Stimulated activated naive CD8-positive, alpha-beta T cell treated with anti-CD3 and anti-CD28 coated beads, Interleukin-15, Interleukin-2, amounts not matched to agents 100 ng/mL and 50 ng/mL, for 24 hours (primary cell): ENCODE measurements around the gene ZNF605.
"Not testable (repeated sequence)": the region's sequence is repeated elsewhere in the genome, so short reads cannot be mapped to it uniquely, and the experiment has no call there.

Source experiments
- H3K27ac Mint-ChIP-seq: one replicate; pipeline ENCODE4 v1.8.0; 2021; ENCODE audit warnings: mild to moderate bottlenecking, mixed read lengths
- H3K27me3 Mint-ChIP-seq: one replicate; pipeline ENCODE4 v1.8.0; 2021; ENCODE audit warnings: mixed read lengths
- H3K36me3 Mint-ChIP-seq: one replicate; pipeline ENCODE4 v1.8.0; 2021; ENCODE audit warnings: low read depth, mixed read lengths
- H3K4me1 Mint-ChIP-seq: one replicate; pipeline ENCODE4 v1.8.0; 2021; ENCODE audit warnings: low read depth, mixed read lengths
- H3K4me3 Mint-ChIP-seq: one replicate; pipeline ENCODE4 v1.8.0; 2021; ENCODE audit warnings: mild to moderate bottlenecking, mixed read lengths
- H3K9me3 Mint-ChIP-seq: one replicate; pipeline ENCODE4 v1.8.0; 2021; ENCODE audit warnings: mixed read lengths

The ZNF605 gene

DNA sequence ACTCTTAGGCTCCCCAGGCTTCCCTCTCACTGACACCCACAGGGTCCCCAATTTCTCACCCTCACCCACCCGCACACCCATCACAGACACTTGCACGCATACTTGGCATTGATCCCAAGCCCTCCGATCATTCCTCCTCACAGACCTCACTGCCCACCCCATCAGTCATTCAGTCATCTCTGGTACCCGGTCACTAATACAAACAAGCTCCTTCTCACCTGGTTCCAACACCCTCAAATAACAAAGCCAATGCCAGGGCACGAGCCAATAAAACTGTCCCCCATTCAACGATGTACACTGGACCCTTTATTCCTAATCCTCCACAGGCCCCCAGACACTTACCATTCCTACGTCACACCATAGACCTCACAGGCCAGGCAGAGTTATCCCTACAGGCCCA lies 2.3 kb downstream of the ZNF605 start:
- Mint-ChIP-seq H3K27me3 (no peaks in the 10 kb centered on the region), H3K4me3 (no peak overlapping the region), H3K27ac (no peak overlapping the region), H3K4me1 (peaks cover 20% of the 10 kb centered on the region), H3K9me3 (peaks cover 10% of the 10 kb centered on the region), H3K36me3 (peaks cover 24% of the 10 kb centered on the region)

DNA sequence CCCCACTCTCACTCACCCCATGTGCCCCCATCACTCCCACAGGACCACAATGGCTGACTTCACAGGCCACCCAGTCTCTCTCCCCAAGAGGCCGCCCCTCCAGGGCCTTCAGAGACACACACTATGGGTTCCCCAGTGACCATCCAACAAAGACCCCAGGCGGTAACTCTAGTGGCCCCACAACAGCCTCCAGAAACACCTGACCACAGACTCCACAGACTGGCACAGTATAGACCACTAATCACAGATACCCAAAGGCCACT lies 3.0 kb downstream of the ZNF605 start:
- no peak overlapping the region for H3K4me3 Mint-ChIP-seq
- H3K4me1 Mint-ChIP-seq: peaks cover 20% of the 10 kb centered on the region
- no peak overlapping the region for H3K27ac Mint-ChIP-seq
- H3K9me3 Mint-ChIP-seq: peaks cover 15% of the 10 kb centered on the region
- peaks cover 31% of the 10 kb centered on the region for H3K36me3 Mint-ChIP-seq
- no peaks in the 10 kb centered on the region for H3K27me3 Mint-ChIP-seq

DNA sequence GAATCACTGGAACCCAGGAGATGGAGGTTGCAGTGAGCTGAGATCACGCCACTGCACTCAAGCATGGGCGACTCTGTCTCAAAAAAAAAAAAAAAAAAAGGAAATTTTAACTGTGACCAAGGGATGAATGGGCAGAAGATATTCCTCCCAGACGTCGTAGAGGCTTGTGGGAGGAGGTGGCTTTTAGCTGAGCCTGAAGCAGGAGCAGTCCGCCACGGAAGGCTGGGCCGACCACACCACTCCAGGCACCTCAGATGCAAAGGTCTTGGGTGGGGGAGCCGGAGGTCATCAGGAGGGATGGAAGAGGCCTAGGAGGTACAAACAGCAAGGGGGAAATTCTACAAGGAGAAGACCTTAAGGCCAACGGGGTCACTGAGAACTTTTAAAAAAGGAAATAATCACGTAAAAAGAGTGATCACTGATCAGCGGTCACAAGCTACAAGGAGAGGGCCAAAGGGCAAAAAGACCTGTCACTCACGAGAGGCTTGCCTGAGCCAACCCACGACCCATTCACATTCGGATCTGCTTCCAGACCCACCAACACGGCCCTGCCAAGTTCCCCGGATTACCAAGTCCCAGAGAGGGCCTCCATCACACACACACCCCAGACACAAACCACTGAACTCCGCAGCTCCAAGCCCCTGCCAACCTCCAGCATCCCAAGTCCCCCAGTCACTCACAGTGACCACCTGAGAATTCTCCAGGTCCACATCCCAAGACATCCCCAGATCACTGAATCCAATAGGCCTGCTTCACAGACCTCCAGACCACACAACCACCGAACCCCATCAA lies 3.5 kb downstream of the ZNF605 start:
- Mint-ChIP-seq H3K27ac (no peak overlapping the region), H3K27me3 (no peaks in the 10 kb centered on the region), H3K4me1 (peaks cover 20% of the 10 kb centered on the region), H3K9me3 (peaks cover 18% of the 10 kb centered on the region), H3K4me3 (no peak overlapping the region), H3K36me3 (peaks cover 35% of the 10 kb centered on the region)

GRCh38 chr12:132951649-132952048 lies 4.5 kb downstream of the ZNF605 start:
- Mint-ChIP-seq H3K4me1 (peaks cover 14% of the 10 kb centered on the region), H3K9me3 (peaks cover 17% of the 10 kb centered on the region), H3K27me3 (no peaks in the 10 kb centered on the region), H3K36me3 (peaks cover 34% of the 10 kb centered on the region), H3K4me3 (no peak overlapping the region), H3K27ac (no peak overlapping the region)

- H3K4me1 Mint-ChIP-seq: peaks cover 11% of the 10 kb centered on the region
- no peak overlapping the region for H3K27ac Mint-ChIP-seq
- peaks cover 18% of the 10 kb centered on the region for H3K9me3 Mint-ChIP-seq
- H3K27me3 Mint-ChIP-seq: no peaks in the 10 kb centered on the region
- H3K36me3 Mint-ChIP-seq: peaks cover 39% of the 10 kb centered on the region
- no peak overlapping the region for H3K4me3 Mint-ChIP-seq
Measured at GRCh38 chr12:132950844-132951535, 5.1 kb downstream of the ZNF605 start.

DNA sequence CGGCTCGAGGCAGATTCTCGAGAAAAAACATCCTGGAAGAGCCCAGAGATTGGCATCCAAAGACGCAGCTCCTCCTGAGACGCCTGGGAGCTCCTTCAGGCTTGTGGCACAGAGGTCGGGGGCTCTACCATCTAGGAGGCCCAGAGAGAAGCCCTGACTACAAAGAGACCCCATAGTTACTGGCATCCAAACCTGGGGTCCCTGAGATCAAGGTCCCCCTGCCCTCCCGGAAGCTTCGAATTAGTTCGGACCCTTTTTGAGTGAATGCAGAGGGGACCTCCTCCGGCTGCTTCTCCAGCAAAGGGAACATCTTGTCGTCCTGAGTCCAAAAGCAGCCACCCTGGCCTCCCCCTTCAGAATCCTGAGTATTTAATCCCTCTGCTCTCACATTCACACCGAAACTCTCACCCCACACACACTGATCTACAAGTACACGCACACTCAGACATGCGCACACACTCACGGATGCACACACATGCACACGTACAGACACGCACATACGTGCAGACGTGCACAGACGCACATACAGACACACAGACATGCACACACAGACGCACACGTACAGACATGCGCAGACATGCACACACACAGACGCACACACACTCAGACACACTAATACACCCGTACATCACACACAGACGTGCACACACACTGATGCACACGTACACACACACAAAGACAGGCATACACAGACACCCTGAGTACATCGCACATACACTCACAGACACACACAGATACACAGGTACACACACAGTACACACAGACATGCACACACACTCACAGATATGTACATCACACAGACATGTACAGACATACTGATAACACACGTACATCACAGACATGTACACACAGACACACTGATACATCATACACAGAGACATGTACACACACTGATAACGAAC lies 5.9 kb downstream of the ZNF605 start:
- H3K27me3 Mint-ChIP-seq: no peaks in the 10 kb centered on the region
- H3K4me1 Mint-ChIP-seq: peaks cover 7% of the 10 kb centered on the region
- H3K36me3 Mint-ChIP-seq: peaks cover 47% of the 10 kb centered on the region
- H3K27ac Mint-ChIP-seq: no peak overlapping the region
- H3K4me3 Mint-ChIP-seq: no peak overlapping the region
- peaks cover 24% of the 10 kb centered on the region for H3K9me3 Mint-ChIP-seq

DNA sequence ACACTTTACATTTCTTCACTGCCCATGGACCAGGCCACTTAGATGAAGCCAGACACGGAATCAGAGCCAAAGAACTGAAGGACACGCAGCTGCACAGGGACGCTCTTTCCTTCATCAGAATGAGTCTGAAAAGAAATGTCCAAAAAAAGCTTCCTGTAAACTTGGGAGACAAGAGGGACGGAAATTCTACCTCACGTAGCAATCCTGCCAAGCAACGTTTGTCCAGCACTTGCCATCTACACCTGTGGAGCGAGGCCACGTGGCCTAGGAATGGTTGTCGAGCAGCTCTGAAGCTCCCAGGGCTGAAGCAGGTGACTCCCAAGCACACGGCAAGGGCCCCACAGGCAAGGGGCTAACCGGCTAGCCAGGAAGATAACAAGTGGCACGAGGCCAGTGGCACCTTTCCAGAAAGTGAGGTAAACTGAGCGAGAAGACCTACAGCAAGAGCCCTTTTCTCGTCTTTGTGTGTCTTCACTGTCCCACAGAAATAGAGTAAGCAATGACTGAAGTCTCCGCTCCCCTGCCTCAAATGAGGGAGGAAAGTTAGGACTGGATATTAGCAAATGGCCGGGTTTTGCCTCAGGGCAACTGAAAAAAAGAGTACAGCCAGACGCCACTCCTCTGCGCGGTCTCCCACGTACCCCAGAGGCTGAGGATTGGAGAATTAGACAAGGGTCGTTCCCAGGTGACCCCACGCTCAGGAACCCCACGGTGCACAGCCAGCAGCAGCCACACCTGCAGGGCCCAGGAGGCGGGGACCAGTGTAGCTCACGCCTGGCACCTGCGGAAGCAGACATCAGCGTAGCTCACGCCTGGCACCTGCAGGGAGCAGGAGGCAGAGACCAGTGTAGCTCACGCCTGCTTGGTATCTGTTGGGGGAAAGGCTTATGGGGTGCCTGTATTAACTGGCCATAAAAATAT lies 7.7 kb downstream of the ZNF605 start:
- peaks cover 60% of the 10 kb centered on the region for H3K36me3 Mint-ChIP-seq
- H3K4me1 Mint-ChIP-seq: no peaks in the 10 kb centered on the region
- no peak overlapping the region for H3K27ac Mint-ChIP-seq
- H3K4me3 Mint-ChIP-seq: no peak overlapping the region
- H3K9me3 Mint-ChIP-seq: peaks cover 32% of the 10 kb centered on the region
- H3K27me3 Mint-ChIP-seq: no peaks in the 10 kb centered on the region

GRCh38 chr12:132946246-132946820 lies 9.8 kb downstream of the ZNF605 start:
- Mint-ChIP-seq H3K4me1 (no peaks in the 10 kb centered on the region), H3K27me3 (no peaks in the 10 kb centered on the region), H3K36me3 (peaks cover 74% of the 10 kb centered on the region), H3K9me3 (peaks cover 37% of the 10 kb centered on the region), H3K4me3 (no peak overlapping the region), H3K27ac (no peak overlapping the region)

- H3K27me3 Mint-ChIP-seq: no peaks in the 10 kb centered on the region
- H3K4me3 Mint-ChIP-seq: no peak overlapping the region
- peaks cover 42% of the 10 kb centered on the region for H3K9me3 Mint-ChIP-seq
- no peaks in the 10 kb centered on the region for H3K4me1 Mint-ChIP-seq
- no peak overlapping the region for H3K27ac Mint-ChIP-seq
- peaks cover 80% of the 10 kb centered on the region for H3K36me3 Mint-ChIP-seq
Measured at GRCh38 chr12:132945806-132946205, 10.3 kb downstream of the ZNF605 start.

GRCh38 chr12:132942611-132943010 lies 13.5 kb downstream of the ZNF605 start:
- Mint-ChIP-seq H3K36me3 (peaks cover 76% of the 10 kb centered on the region), H3K9me3 (peaks cover 39% of the 10 kb centered on the region), H3K27ac (no peak overlapping the region), H3K4me3 (no peak overlapping the region), H3K27me3 (no peaks in the 10 kb centered on the region), H3K4me1 (no peaks in the 10 kb centered on the region)

DNA sequence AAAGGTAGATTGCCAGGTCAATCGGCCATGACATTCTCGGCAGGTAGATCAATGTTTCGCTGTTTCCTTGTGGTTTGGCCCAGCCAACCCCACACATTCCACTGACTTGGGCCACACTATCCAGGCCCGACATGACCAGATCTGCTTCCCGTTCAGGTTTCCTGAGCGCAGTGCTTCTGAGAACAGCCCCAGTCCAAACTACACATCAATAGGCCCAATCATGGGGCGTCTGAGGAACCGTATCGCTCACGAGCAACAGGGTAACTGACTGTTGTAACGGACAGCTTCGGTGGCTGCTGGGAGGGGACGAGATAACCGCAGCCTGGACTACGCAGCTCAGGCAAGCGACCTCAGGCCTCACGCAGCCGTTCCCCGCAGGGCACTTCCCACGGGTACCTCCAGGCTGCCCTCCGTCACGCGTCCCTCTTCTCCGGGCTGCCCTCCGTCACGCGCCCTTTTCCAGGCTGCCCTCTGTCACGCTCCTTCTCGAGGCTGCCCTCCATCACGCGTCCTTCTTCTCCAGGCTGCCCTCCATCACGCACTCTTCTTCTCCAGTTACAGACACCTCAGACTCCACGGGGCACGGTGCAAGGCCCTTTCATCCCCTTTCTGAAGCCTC lies 14.7 kb downstream of the ZNF605 start:
- H3K27ac Mint-ChIP-seq: no peak overlapping the region
- no peak overlapping the region for H3K4me3 Mint-ChIP-seq
- H3K9me3 Mint-ChIP-seq: peaks cover 43% of the 10 kb centered on the region
- no peaks in the 10 kb centered on the region for H3K4me1 Mint-ChIP-seq
- peaks cover 79% of the 10 kb centered on the region for H3K36me3 Mint-ChIP-seq
- H3K27me3 Mint-ChIP-seq: no peaks in the 10 kb centered on the region

DNA sequence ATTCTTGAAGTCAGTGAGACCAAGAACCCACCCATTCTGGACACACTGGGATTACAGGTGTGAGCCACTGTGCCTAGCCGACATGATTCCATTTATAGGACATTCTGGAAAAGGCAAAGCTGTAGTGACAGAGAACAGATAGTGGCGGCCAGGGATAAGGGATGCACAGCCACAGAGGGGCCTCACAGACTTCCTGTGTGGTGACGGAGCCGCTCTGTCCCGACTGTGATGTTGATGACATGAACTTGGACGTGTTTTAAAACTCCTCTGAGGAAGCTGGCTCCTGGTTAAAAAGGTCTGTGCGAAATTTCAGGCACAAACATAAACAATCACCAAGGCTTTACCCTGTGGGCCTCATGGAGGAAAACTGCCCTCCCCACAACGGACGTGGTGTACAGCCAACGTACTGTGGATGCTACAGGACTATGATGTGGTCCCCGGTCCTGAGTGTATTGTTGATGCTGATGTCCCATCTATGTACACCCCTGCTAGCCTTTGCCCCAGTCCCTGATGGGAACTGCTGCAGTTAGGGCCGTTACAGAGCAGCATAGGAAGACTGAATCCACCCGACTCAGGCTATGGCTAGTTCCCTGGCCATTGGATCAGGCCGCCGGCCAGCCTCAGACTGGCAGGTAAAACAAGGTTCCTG lies 15.9 kb downstream of the ZNF605 start:
- no peaks in the 10 kb centered on the region for H3K27me3 Mint-ChIP-seq
- H3K9me3 Mint-ChIP-seq: peaks cover 42% of the 10 kb centered on the region
- peaks cover 74% of the 10 kb centered on the region for H3K36me3 Mint-ChIP-seq
- no peak overlapping the region for H3K27ac Mint-ChIP-seq
- H3K4me1 Mint-ChIP-seq: no peaks in the 10 kb centered on the region
- H3K4me3 Mint-ChIP-seq: no peak overlapping the region

GRCh38 chr12:132938807-132939206 lies 17.3 kb downstream of the ZNF605 start:
- H3K9me3 Mint-ChIP-seq: peaks cover 37% of the 10 kb centered on the region
- not testable (repeated sequence) for H3K27ac Mint-ChIP-seq, H3K27me3 Mint-ChIP-seq, H3K4me1 Mint-ChIP-seq, H3K4me3 Mint-ChIP-seq
- peaks cover 74% of the 10 kb centered on the region for H3K36me3 Mint-ChIP-seq
